Measurements from ENCODE around the gene PJA1. TPM values are rescaled to one million over a fixed set of nuclear protein-coding genes. Genes with fewer than 3 reads are reported as not detected.

PJA1 gene
- total RNA-seq, 3 donors from 2014 or later, result 20.0 to 50.1 (median 25.6) TPM

DNA sequence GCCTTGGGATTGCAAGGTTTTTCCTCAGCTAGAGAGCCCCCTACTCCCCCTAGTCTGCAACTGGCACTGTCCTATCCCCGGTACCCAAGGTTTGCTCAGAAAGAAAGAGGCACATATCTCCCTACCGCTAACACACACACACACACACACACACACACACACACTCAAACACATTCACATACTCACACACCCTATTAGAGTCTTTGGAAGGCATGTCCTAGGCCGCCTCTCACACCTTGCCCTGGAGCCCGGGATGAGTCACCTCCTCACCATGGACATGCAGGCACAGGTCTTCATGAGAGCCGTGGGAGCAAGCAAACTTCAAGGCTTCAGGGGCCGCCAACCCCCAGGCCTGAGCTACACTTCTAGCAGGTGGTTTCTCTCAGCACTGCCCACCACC lies 49.2 kb downstream of the PJA1 start:
- peak in 1 of 2 donors; percentile 67 for DNase-seq (ENCODE audit: low spot score in 2 of 2)
- intact Hi-C loops (cut with DNase I; ENCODE audit: low total_unique reads), result no loop called here

DNA sequence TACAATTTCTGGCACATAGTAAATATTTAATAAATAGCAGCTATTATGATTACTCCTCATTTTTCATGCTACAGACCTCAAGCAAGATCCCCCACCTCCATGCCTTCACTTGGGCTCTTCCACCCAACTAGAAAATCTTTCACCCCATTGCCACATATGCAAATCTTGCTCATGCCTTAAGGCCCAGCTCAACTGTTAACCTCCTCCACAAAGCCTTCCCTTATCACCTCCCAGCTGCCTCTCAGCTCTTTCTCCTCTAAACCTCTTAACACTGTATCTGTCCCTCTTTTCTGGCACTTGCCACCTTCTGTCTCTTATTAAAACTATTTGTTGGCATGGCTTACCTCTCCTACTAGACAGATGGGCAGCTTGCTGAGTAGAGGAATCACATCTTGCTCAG lies 51.5 kb downstream of the PJA1 start:
- TF ChIP-seq POLR2AphosphoS5 (IDR thresholded peaks at IDR 0.05), result no peak
- TF ChIP-seq, protein P1, sequence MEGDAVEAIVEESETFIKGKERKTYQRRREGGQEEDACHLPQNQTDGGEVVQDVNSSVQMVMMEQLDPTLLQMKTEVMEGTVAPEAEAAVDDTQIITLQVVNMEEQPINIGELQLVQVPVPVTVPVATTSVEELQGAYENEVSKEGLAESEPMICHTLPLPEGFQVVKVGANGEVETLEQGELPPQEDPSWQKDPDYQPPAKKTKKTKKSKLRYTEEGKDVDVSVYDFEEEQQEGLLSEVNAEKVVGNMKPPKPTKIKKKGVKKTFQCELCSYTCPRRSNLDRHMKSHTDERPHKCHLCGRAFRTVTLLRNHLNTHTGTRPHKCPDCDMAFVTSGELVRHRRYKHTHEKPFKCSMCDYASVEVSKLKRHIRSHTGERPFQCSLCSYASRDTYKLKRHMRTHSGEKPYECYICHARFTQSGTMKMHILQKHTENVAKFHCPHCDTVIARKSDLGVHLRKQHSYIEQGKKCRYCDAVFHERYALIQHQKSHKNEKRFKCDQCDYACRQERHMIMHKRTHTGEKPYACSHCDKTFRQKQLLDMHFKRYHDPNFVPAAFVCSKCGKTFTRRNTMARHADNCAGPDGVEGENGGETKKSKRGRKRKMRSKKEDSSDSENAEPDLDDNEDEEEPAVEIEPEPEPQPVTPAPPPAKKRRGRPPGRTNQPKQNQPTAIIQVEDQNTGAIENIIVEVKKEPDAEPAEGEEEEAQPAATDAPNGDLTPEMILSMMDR (IDR thresholded peaks at IDR 0.05), result no peak
- TF ChIP-seq POLR2A (IDR thresholded peaks at IDR 0.05), result no peak

More for the DNA sequence above, 49.2 kb downstream of the PJA1 start:
- Histone ChIP-seq H3K27ac (no peak overlapping the region), H3K27me3 (peaks cover 0 to 50% of the 10 kb centered on the region in 2 donors), H3K9me3 (no peaks in the 10 kb centered on the region), H3K4me1 (no peaks in the 10 kb centered on the region), H3K36me3 (no peaks in the 10 kb centered on the region), H3K4me3 (no peak overlapping the region)
- TF ChIP-seq, protein P1 (IDR thresholded peaks at IDR 0.05), result no peak
- TF ChIP-seq POLR2A (IDR thresholded peaks at IDR 0.05) (no peak), POLR2AphosphoS5 (IDR thresholded peaks at IDR 0.05) (no peak)

More for the DNA sequence above, 51.5 kb downstream of the PJA1 start:
- Histone ChIP-seq H3K9me3 (no peaks in the 10 kb centered on the region), H3K4me3 (no peak overlapping the region), H3K27me3 (peaks cover 0 to 56% of the 10 kb centered on the region in 2 donors), H3K4me1 (no peaks in the 10 kb centered on the region), H3K27ac (no peak overlapping the region), H3K36me3 (no peaks in the 10 kb centered on the region)
- no peak for DNase-seq (ENCODE audit: low spot score in 2 of 2)
- intact Hi-C loops (cut with DNase I; ENCODE audit: low total_unique reads), result no loop called here
